ENCODE data around the gene KRTAP21-3.

KRTAP21-3 gene

DNA sequence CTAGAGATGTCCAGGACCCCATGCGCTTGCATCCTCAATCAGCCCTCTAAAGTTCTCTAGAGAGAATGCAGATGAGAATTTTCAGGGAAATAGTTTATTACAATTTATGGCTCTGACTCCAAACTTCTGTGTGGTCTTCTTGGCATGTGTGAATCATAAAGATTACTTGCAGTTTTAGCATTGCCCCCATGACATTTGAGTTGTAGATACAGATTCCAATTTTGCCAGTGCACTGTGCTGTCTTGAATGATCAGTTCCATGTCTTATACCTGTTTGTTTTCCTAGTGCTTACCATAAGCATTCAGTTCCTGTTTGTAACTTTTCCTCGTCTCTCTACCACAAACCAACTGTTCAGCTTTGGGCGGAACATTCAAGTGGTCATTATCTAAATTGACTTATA is 4.8 kb downstream of the KRTAP21-3 start:
- Histone ChIP-seq H2BK120ac (ENCODE audit: low read depth, low read length) (no peak overlapping the region), H3K23ac (ENCODE audit: low read length) (no peak overlapping the region), H3K18ac (ENCODE audit: low read length) (no peak overlapping the region), H2BK15ac (replicated peaks; ENCODE audit: low read depth) (no peak overlapping the region), H3K27ac (ENCODE audit: low read depth, low read length) (no peak overlapping the region), H4K5ac (ENCODE audit: low read length) (no peak overlapping the region), H3K56ac (ENCODE audit: low read length) (no peak overlapping the region), H3K27me3 (ENCODE audit: insufficient read depth, low read length, poor library complexity) (no peaks in the 10 kb centered on the region), H3K9ac (ENCODE audit: low read length) (no peak overlapping the region), H3K79me1 (ENCODE audit: low read length) (no peaks in the 10 kb centered on the region), H3K4me1 (ENCODE audit: control insufficient read depth, low read depth, low read length) (no peaks in the 10 kb centered on the region), H4K8ac (ENCODE audit: low read depth, low read length) (no peak overlapping the region), H3K4me3 (ENCODE audit: low read length) (no peak overlapping the region), H2AK5ac (ENCODE audit: low read length) (no peak overlapping the region), H3K4me2 (ENCODE audit: low read length) (no peak overlapping the region), H3K79me2 (ENCODE audit: control insufficient read depth, insufficient read depth, low read length) (no peaks in the 10 kb centered on the region), H3K4ac (ENCODE audit: low read depth, low read length) (no peak overlapping the region), H3K36me3 (ENCODE audit: control insufficient read depth, insufficient read depth, low read length) (no peaks in the 10 kb centered on the region), H2BK5ac (ENCODE audit: low read length) (no peak overlapping the region)
- no peak for DNase-seq
- no CpG with 5 or more reads among the region's 3 CpGs for WGBS (ENCODE audit: extremely low coverage, insufficient coverage, low lambda C conversion rate)

DNA sequence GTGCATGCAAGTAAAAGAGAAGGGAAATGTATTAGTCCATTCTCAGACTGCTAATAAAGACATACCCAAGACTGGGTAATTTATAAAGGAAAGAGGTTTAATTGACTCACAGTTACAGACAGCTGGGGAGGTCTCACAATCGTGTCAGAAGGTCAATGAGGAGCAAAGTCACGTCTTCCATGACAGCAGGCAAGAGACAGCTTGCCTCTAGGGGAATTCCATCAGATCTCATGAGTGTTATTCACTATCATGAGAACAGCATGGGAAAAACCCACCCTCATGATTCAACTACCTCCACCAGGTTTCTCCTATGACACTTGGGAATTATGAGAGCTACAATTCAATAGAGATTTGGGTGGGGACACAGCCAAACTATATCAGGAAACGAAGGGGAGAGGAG is 8.1 kb downstream of the KRTAP21-3 start:
- no peak overlapping the region for H2BK120ac ChIP-seq (ENCODE audit: low read depth, low read length)
- H3K4ac ChIP-seq (ENCODE audit: low read depth, low read length): no peak overlapping the region
- no peak overlapping the region for H3K27ac ChIP-seq (ENCODE audit: low read depth, low read length)
- no peaks in the 10 kb centered on the region for H3K79me2 ChIP-seq (ENCODE audit: control insufficient read depth, insufficient read depth, low read length)
- no peak overlapping the region for H2AK5ac ChIP-seq (ENCODE audit: low read length)
- no peak for DNase-seq
- no CpG with 5 or more reads among the region's 3 CpGs for WGBS (ENCODE audit: extremely low coverage, insufficient coverage, low lambda C conversion rate)
- no peak overlapping the region for H4K5ac ChIP-seq (ENCODE audit: low read length)
- no peak overlapping the region for H3K4me2 ChIP-seq (ENCODE audit: low read length)
- no peak overlapping the region for H3K9ac ChIP-seq (ENCODE audit: low read length)
- no peak overlapping the region for H3K4me3 ChIP-seq (ENCODE audit: low read length)
- no peak overlapping the region for H2BK5ac ChIP-seq (ENCODE audit: low read length)
- no peaks in the 10 kb centered on the region for H3K79me1 ChIP-seq (ENCODE audit: low read length)
- no peaks in the 10 kb centered on the region for H3K36me3 ChIP-seq (ENCODE audit: control insufficient read depth, insufficient read depth, low read length)
- H2BK15ac ChIP-seq (replicated peaks; ENCODE audit: low read depth): no peak overlapping the region
- no peak overlapping the region for H3K56ac ChIP-seq (ENCODE audit: low read length)
- H3K4me1 ChIP-seq (ENCODE audit: control insufficient read depth, low read depth, low read length): no peaks in the 10 kb centered on the region
- no peaks in the 10 kb centered on the region for H3K27me3 ChIP-seq (ENCODE audit: insufficient read depth, low read length, poor library complexity)
- no peak overlapping the region for H3K18ac ChIP-seq (ENCODE audit: low read length)
- H4K8ac ChIP-seq (ENCODE audit: low read depth, low read length): no peak overlapping the region
- H3K23ac ChIP-seq (ENCODE audit: low read length): no peak overlapping the region

DNA sequence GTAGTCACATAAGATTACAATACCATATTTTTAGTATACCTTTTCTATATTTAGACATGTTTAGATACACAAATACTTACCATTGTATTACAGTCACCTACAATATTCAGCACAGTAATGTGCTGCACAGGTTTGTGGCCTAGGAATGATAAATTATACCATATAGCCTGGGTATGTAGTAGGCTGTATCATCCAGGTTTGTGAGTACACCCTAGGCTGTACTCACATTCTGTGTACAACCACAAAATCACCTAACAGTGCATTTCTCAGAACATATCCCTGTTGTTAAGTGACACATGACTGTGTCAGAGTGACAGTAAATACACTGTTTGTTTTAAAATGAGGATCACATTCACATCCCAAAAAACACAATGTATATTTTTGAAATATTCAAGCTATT is 11.2 kb downstream of the KRTAP21-3 start:
- Histone ChIP-seq H3K23ac (ENCODE audit: low read length) (no peak overlapping the region), H2AK5ac (ENCODE audit: low read length) (no peak overlapping the region), H4K8ac (ENCODE audit: low read depth, low read length) (no peak overlapping the region), H3K4me2 (ENCODE audit: low read length) (no peak overlapping the region), H2BK5ac (ENCODE audit: low read length) (no peak overlapping the region), H2BK120ac (ENCODE audit: low read depth, low read length) (no peak overlapping the region), H3K27ac (ENCODE audit: low read depth, low read length) (no peak overlapping the region), H3K36me3 (ENCODE audit: control insufficient read depth, insufficient read depth, low read length) (no peaks in the 10 kb centered on the region), H3K9ac (ENCODE audit: low read length) (no peak overlapping the region), H3K56ac (ENCODE audit: low read length) (no peak overlapping the region), H3K79me1 (ENCODE audit: low read length) (no peaks in the 10 kb centered on the region), H3K4me3 (ENCODE audit: low read length) (no peak overlapping the region), H3K79me2 (ENCODE audit: control insufficient read depth, insufficient read depth, low read length) (no peaks in the 10 kb centered on the region), H4K5ac (ENCODE audit: low read length) (no peak overlapping the region), H3K4me1 (ENCODE audit: control insufficient read depth, low read depth, low read length) (no peaks in the 10 kb centered on the region), H3K18ac (ENCODE audit: low read length) (no peak overlapping the region), H2BK15ac (replicated peaks; ENCODE audit: low read depth) (no peak overlapping the region), H3K4ac (ENCODE audit: low read depth, low read length) (no peak overlapping the region), H3K27me3 (ENCODE audit: insufficient read depth, low read length, poor library complexity) (no peaks in the 10 kb centered on the region)
- DNase-seq: no peak

DNA sequence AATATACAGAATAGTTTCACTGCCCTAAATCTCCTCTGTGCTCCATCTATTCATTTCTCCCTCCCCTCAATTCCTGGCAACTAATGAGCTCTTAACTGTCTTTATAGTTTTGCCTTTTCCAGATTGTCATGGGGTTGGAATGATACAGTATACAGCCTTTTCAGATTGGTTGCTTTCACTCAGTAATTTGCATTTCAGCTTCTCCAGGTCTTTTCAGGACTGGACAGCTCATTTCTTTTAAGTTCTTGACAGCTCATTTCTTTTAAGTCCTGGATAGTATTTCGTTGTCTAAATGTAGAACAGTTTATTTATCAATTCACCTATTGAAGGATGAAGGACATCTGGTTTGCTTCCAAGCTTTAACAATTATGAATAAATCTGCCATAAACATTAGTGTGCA is 22.6 kb downstream of the KRTAP21-3 start:
- no peak overlapping the region for H2BK5ac ChIP-seq (ENCODE audit: low read length)
- no peak for DNase-seq
- H3K9ac ChIP-seq (ENCODE audit: low read length): no peak overlapping the region
- no peaks in the 10 kb centered on the region for H3K36me3 ChIP-seq (ENCODE audit: control insufficient read depth, insufficient read depth, low read length)
- H3K79me1 ChIP-seq (ENCODE audit: low read length): no peaks in the 10 kb centered on the region
- no peak overlapping the region for H2BK120ac ChIP-seq (ENCODE audit: low read depth, low read length)
- H3K23ac ChIP-seq (ENCODE audit: low read length): no peak overlapping the region
- no peak overlapping the region for H4K8ac ChIP-seq (ENCODE audit: low read depth, low read length)
- no peaks in the 10 kb centered on the region for H3K27me3 ChIP-seq (ENCODE audit: insufficient read depth, low read length, poor library complexity)
- no peaks in the 10 kb centered on the region for H3K4me1 ChIP-seq (ENCODE audit: control insufficient read depth, low read depth, low read length)
- no peaks in the 10 kb centered on the region for H3K79me2 ChIP-seq (ENCODE audit: control insufficient read depth, insufficient read depth, low read length)
- H3K4ac ChIP-seq (ENCODE audit: low read depth, low read length): no peak overlapping the region
- no peak overlapping the region for H2BK15ac ChIP-seq (replicated peaks; ENCODE audit: low read depth)
- H3K56ac ChIP-seq (ENCODE audit: low read length): no peak overlapping the region
- no CpG with 5 or more reads among the region's 1 CpG for WGBS (ENCODE audit: extremely low coverage, insufficient coverage, low lambda C conversion rate)
- no peak overlapping the region for H3K4me3 ChIP-seq (ENCODE audit: low read length)
- H3K18ac ChIP-seq (ENCODE audit: low read length): no peak overlapping the region
- no peak overlapping the region for H3K27ac ChIP-seq (ENCODE audit: low read depth, low read length)
- no peak overlapping the region for H4K5ac ChIP-seq (ENCODE audit: low read length)
- H3K4me2 ChIP-seq (ENCODE audit: low read length): no peak overlapping the region
- H2AK5ac ChIP-seq (ENCODE audit: low read length): no peak overlapping the region

DNA sequence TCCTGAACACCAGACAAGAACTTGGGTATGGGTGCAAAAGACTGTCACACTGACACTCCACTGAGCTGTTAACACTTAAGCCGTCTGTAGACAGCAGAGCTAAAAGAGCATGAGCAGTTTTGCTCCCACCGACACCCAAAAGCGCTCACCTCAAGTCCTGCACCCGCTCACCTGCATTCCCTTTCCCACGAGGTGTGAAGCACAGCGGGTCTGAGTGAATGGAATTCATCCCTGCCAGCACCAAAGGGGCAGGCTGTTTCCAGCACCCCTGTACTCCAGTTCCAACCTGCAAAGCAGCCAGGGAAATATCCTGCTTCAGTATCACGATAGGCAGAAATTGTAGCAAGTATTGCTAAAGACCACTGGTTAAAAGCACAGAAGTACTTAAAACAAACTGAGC is 28.8 kb downstream of the KRTAP21-3 start:
- no peak overlapping the region for H3K23ac ChIP-seq (ENCODE audit: low read length)
- H3K79me1 ChIP-seq (ENCODE audit: low read length): no peaks in the 10 kb centered on the region
- H3K4ac ChIP-seq (ENCODE audit: low read depth, low read length): no peak overlapping the region
- no peaks in the 10 kb centered on the region for H3K4me1 ChIP-seq (ENCODE audit: control insufficient read depth, low read depth, low read length)
- DNase-seq: peak; percentile 2
- H2BK5ac ChIP-seq (ENCODE audit: low read length): no peak overlapping the region
- H3K4me3 ChIP-seq (ENCODE audit: low read length): no peak overlapping the region
- no CpG with 5 or more reads among the region's 7 CpGs for WGBS (ENCODE audit: extremely low coverage, insufficient coverage, low lambda C conversion rate)
- H2BK120ac ChIP-seq (ENCODE audit: low read depth, low read length): no peak overlapping the region
- no peak overlapping the region for H3K18ac ChIP-seq (ENCODE audit: low read length)
- no peak overlapping the region for H3K27ac ChIP-seq (ENCODE audit: low read depth, low read length)
- no peak overlapping the region for H3K9ac ChIP-seq (ENCODE audit: low read length)
- no peak overlapping the region for H2AK5ac ChIP-seq (ENCODE audit: low read length)
- H3K4me2 ChIP-seq (ENCODE audit: low read length): no peak overlapping the region
- no peak overlapping the region for H4K5ac ChIP-seq (ENCODE audit: low read length)
- H3K36me3 ChIP-seq (ENCODE audit: control insufficient read depth, insufficient read depth, low read length): no peaks in the 10 kb centered on the region
- no peaks in the 10 kb centered on the region for H3K79me2 ChIP-seq (ENCODE audit: control insufficient read depth, insufficient read depth, low read length)
- H3K56ac ChIP-seq (ENCODE audit: low read length): no peak overlapping the region
- no peaks in the 10 kb centered on the region for H3K27me3 ChIP-seq (ENCODE audit: insufficient read depth, low read length, poor library complexity)
- no peak overlapping the region for H4K8ac ChIP-seq (ENCODE audit: low read depth, low read length)
- no peak overlapping the region for H2BK15ac ChIP-seq (replicated peaks; ENCODE audit: low read depth)

DNA sequence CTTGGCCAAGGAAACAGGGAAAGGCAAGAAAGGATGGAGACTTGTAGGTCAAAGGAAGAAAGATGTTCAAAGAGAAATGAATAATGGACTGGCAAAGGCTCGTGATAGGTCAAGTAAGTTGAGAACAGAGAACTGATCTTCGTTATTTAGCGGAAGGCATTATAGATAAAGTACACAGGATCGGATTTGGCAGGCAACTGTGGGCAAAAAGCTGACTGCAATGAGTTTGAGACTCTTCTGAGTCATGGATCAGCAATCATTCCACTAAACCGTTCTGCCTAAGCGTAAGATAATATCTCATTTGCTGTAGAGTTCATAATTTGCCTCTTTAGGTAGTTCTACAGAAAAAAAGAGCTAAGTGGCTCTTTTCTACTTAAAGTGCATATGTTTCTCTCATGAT is 34.1 kb downstream of the KRTAP21-3 start:
- Histone ChIP-seq H3K36me3 (ENCODE audit: control insufficient read depth, insufficient read depth, low read length) (no peaks in the 10 kb centered on the region), H3K27me3 (ENCODE audit: insufficient read depth, low read length, poor library complexity) (no peaks in the 10 kb centered on the region), H3K18ac (ENCODE audit: low read length) (no peak overlapping the region), H2AK5ac (ENCODE audit: low read length) (no peak overlapping the region), H3K56ac (ENCODE audit: low read length) (no peak overlapping the region), H3K27ac (ENCODE audit: low read depth, low read length) (no peak overlapping the region), H3K4ac (ENCODE audit: low read depth, low read length) (no peak overlapping the region), H3K9ac (ENCODE audit: low read length) (no peak overlapping the region), H3K4me1 (ENCODE audit: control insufficient read depth, low read depth, low read length) (no peaks in the 10 kb centered on the region), H3K79me2 (ENCODE audit: control insufficient read depth, insufficient read depth, low read length) (no peaks in the 10 kb centered on the region), H3K23ac (ENCODE audit: low read length) (no peak overlapping the region), H3K4me3 (ENCODE audit: low read length) (no peak overlapping the region), H2BK15ac (replicated peaks; ENCODE audit: low read depth) (no peak overlapping the region), H2BK5ac (ENCODE audit: low read length) (no peak overlapping the region), H2BK120ac (ENCODE audit: low read depth, low read length) (no peak overlapping the region), H3K79me1 (ENCODE audit: low read length) (no peaks in the 10 kb centered on the region), H4K5ac (ENCODE audit: low read length) (no peak overlapping the region), H3K4me2 (ENCODE audit: low read length) (no peak overlapping the region), H4K8ac (ENCODE audit: low read depth, low read length) (no peak overlapping the region)
- no CpG with 5 or more reads among the region's 6 CpGs for WGBS (ENCODE audit: extremely low coverage, insufficient coverage, low lambda C conversion rate)
- no peak for DNase-seq

Data from mesendoderm (in vitro differentiated cells).